DND-41 (cell line): ENCODE data around the gene IL17REL.

ENCODE experiments used
- EZH2 ChIP-seq: IDR thresholded peaks from 3 replicates; pipeline ENCODE4 v1.6.1; 2012; ENCODE audit warnings: borderline replicate concordance, low read depth, mild to moderate bottlenecking, moderate library complexity, low read length, inconsistent platforms; ENCODE audit not compliant: severe bottlenecking
- TF ChIP-seq, protein P1 (sequence below): IDR thresholded peaks from 2 replicates; pipeline ENCODE4 v1.5.1; 2012; ENCODE audit warnings: borderline replicate concordance, low read length, moderate library complexity, mild to moderate bottlenecking; ENCODE audit not compliant: poor library complexity, severe bottlenecking; ENCODE audit errors: extremely low read depth

DNA sequence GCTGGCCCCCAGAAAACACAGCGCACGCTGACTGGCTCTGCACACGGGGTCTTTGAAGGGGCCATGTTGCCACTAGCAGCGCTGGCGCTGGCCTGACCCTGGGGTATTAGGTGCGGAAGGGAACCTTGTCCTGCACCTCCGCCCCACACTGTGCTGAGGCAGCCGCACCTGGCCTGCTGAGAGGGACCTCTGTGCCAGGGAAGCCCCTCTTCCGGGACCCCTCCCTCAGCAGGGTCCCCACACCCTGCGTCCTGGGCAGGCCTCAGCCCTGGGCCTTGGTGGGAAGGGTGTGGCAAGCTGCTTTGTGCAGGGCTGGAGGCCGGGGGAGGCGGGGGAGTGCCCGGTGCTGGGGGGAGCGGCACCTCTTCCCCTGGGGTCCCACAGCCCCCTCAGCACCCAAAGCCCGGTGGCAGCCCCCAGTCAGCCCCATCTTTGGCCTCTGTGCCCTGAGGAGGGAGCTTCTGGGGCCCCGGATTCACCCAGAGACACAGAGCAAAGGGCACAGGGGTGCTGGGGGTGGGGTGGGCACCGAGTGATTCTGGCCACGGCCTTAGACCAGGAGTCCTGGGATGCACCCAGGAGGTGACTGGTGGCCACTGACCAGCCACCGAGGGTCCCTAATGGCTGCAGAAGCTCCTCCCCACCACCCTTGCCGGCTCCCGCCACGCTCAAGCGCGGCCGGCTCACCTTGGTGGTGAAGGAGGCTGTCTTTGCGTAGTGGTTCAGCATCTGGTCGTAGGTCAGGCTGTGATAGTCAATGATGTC is 34.1 kb upstream of the IL17REL start:
- TF ChIP-seq, protein P1, sequence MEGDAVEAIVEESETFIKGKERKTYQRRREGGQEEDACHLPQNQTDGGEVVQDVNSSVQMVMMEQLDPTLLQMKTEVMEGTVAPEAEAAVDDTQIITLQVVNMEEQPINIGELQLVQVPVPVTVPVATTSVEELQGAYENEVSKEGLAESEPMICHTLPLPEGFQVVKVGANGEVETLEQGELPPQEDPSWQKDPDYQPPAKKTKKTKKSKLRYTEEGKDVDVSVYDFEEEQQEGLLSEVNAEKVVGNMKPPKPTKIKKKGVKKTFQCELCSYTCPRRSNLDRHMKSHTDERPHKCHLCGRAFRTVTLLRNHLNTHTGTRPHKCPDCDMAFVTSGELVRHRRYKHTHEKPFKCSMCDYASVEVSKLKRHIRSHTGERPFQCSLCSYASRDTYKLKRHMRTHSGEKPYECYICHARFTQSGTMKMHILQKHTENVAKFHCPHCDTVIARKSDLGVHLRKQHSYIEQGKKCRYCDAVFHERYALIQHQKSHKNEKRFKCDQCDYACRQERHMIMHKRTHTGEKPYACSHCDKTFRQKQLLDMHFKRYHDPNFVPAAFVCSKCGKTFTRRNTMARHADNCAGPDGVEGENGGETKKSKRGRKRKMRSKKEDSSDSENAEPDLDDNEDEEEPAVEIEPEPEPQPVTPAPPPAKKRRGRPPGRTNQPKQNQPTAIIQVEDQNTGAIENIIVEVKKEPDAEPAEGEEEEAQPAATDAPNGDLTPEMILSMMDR = no peak
- TF ChIP-seq EZH2 = no peak
